Mesenteric fat pad (tissue), 1 donor: ENCODE measurements around the gene DCAF6. TPM values are rescaled to one million over a fixed set of nuclear protein-coding genes. Genes with fewer than 3 reads are reported as not detected.
A peak's percentile ranks its signal among the peaks of the same experiment; 100 is the strongest.
"Not testable (repeated sequence)": the region's sequence is repeated elsewhere in the genome, so short reads cannot be mapped to it uniquely, and the experiment has no call there.

Experiments used
- DNase-seq: peaks from one replicate; pipeline ENCODE4 v3.0.0-alpha.2; 2020; ENCODE audit warnings: low spot score
- long read RNA-seq: library from polyadenylated mRNA; unstranded; transcript quantifications from one replicate; pipeline ENCODE4 v2.0.0, GENCODE V29; 2020
- total RNA-seq: library from RNA; stranded (reverse); fragmentation: NEBNext Ultra II Directional; extraction: Animal tissue kit (Norgen Biotek cat#: 25700); gene quantifications from one replicate; pipeline ENCODE4 v1.2.1, GENCODE V29; 2021
- donor health status: DM: yes; HTN: yes; CAD: no.

DCAF6 gene
- 54.6 TPM for total RNA-seq
- long read RNA-seq, transcript DCAF6-201 (19 exons, 3,186 nt), result major isoform, 9 of 66 reads
- long read RNA-seq, partial matches to known transcripts, result 39 of 66 reads
- long read RNA-seq, other reads (novel, unspliced or antisense), result 15 of 66 reads

DNA sequence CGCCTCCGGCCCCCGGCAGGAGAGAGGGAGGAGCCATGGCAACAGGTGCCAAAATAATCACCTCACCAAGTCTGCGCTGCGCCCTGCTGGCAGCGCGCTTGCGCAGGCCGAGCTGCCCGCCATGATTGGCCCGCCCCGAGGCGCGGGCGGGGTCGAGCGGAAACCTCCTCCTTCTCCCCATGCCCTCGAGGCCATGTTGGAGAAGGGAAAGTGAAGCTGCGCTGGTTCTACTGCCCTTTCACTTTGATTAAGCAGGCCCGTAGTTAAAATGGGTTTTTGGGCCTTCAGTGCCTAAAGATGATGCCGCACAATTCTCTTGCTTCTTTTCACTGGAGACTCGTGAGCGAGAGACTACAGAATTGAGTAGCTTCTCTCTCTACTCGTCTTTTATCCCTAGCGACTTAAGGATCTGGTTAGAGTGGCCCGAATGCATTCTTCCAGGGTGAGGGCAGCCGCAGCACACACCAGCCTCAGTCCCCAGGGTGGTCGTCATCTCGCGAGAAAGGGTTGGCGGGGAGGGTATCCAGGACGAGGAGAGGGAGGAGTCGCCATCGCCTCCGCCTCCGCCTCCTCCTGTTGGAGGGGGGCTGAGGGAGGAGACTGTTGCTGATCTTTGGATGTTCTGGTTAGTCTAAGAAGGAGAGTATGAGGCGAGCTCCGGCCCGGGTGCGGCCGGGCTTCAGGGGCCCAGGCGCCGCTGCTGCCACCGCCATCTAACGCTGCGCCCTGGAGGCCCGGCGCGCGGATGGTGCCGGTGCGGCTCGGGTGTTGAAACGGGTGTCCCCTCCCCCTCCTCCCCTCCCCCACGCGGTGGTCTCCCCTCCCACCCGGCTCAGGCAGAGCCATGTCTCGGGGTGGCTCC lies at the start of gene DCAF6:
Gene DCAF6 (plus strand): TSS at position 616 of the 862 bp plus-strand sequence. CDS start 229 bp downstream, at position 845.
- peak; percentile 98 for DNase-seq

DNA sequence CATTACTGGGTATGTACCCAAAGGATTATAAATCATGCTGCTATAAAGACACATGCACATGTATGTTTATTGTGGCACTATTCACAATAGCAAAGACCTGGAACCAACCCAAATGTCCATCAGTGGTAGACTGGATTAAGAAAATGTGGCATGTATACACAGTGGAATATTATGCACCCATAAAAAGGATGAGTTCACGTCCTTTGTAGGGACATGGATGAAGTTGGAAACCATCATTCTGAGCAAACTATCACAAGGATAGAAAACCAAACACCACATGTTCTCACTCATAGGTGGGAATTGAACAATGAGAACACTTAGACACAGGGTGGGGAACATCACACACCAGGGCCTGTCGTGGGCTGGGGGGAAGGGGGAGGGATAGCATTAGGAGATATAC lies 49.3 kb upstream of the DCAF6 start:
- not testable (repeated sequence) for DNase-seq

- DNase-seq, result no peak
Measured at GRCh38 chr1:167890400-167890799, 46.1 kb upstream of the DCAF6 start.

DNA sequence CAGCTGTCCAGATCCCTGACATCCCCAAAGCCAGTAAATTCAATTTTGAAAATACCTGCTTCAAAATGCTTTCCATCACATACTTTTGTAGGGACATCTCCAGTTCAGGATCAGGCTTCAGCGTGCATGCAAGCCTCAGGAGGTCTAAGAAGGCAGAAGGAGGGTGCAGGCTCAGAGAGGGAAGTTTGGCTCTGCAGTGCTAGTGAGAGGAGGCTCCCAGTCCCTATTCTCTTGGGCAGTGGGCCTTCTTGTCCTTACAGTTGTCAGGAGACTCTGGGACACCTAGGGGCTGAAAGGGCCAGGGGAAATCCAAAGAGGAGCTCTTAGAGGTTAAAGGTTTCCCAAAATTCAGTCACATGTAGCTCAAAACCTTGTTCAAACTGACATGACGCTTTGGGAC lies 42.7 kb upstream of the DCAF6 start:
- no peak for DNase-seq

DNA sequence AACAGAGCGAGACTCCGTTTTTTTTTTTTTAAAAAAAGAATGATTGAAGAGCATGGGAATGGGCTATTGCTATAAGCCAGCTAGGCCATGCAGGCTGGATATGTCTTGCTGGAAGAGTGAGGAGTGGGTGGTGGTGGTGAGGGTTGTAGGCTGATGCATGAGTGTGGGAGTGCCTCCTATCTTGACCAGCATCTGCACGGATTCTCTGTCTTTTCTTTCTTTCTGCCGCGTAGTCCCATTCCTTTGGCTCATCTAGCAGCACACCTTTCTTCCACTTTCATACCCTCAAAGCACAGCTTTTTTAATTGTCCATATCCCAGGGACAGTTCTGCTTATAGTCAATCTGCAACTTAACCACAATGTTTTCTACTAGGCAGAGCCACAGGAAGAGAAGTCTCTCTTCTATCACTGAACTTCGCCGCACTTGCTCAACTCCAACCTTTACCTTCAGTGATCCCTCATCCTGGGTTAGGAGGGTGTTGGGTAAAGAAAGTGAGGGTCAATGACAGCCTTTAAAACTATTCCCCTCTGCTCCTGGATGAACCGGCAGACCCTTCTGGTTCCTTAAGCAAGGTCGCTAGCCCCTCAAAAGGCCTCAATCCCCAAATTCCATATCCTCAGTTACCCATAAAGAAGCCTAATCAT lies 37.8 kb upstream of the DCAF6 start:
- DNase-seq, result no peak

DNA sequence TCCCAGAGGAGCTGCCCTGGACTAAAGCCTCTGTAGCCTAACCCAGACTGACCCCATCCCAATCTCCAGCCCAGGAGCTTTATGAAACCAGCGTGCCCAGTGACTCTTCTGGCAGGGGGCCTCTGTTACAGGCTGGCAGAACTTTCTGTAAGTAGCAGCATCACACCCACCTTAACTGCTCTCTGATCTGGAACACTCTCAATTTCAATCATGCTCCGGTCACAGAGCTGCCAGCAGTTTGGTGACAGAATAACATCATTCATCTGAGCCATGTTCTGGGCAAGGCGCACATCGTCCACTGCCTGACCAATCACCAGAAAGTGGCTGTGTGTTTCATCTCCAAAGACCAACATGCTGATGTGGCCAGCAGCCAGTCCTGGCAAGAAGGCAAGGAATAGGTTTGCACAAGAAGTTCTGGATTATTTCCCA lies 37.2 kb upstream of the DCAF6 start:
- no peak for DNase-seq

DNA sequence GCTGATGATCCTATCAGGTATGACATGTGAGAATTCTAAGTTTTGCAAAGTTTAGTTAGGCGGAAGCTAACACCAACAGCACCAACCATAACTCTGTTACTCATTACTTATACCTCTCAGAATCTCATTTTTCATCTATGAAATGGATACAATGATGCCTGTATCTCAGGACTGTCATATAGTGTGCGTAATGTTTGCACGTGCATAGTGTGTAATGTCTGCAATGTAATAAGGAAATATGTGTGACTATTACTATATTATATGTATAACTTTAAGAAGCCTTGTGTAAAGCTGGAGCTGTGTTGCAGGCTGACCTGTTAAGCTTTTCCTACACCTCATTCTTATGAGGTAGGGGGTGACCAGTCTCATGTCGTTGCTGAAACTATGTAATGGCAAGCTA lies 35.6 kb upstream of the DCAF6 start:
- DNase-seq, result no peak

DNA sequence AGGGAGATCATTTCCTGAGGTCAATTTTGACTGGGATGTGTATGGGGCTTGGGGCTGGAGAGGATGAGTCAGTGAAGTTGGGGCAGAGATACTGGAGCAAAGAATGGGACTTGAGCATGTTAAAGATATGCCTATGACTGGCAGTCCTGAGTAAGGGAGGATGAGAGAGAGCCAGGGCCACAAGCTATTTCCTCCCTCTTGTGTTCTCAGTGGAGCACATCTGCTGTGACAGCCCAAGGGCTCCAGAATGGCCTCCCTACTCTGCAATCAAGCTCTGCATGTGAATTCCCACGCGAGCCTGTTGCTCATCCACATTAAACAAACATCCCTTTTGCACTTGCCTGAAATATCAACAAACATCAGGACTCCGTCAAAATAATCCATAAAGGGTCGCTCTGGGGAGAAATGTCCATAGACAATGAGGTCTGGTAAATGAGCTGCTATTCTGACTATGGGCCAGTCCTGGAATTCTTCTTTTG lies 31.8 kb upstream of the DCAF6 start:
- DNase-seq, result no peak

DNA sequence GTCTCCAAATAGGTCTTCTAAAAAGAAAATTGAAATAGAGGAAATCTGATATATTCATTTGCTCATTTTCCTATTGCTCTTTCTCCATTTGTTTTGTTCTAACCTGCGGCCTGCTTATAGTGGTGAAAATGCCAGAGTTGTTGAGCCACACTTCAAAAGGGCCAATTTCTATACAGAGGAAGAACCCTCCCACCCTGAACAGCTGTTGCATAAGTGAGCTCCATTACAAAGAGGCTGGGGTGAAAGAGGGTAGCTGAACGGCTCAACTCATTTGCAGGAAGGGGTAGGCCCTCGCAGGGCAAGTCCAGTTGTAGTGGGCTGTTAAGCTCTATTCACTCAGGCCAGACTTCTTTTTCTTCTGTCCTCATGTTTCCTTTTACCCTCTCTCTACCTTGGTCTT lies 31.3 kb upstream of the DCAF6 start:
- no peak for DNase-seq

DNA sequence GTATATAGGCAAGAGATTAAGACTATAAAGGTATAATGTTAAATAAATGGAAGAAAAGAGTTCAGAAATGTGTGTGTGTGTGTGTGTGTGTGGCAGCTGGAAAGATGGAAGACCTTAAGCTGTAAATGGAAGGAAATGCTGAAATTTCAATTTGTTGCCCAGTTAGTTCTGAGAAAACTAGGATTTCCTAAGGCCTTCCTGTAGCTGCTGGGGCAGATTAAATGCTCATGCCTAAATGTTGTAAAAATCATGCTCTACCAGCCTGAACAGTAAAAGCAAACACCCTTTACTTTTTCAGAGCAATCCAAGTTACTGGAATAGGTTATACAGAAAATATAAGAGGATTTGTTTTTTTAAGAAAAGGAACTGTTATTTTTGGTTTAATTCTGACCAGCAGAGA lies 30.8 kb upstream of the DCAF6 start:
- no peak for DNase-seq

DNA sequence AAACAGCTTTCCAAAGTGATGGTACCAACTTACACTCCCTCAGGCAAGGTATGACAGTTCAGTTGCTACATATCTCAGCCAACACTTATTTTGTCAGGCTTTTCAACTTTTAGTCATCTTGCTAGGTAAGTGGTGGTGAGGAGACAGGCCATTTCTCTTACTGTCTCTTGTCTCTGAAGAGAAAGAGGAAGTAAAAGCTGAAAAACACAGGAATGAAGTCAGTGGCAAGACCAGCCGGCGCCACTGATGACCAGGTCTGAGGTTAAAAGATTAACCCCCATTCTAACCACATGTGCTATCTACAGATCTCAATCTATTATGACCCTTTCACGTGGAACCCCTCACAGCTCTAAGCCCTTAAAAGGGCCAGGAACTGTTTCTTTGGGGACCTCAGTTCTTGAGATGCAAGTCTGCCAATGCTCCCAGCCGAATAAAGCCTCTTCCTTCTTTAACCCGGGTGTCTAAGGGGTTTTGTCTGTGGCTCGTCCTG lies 26.7 kb upstream of the DCAF6 start:
- no peak for DNase-seq

DNA sequence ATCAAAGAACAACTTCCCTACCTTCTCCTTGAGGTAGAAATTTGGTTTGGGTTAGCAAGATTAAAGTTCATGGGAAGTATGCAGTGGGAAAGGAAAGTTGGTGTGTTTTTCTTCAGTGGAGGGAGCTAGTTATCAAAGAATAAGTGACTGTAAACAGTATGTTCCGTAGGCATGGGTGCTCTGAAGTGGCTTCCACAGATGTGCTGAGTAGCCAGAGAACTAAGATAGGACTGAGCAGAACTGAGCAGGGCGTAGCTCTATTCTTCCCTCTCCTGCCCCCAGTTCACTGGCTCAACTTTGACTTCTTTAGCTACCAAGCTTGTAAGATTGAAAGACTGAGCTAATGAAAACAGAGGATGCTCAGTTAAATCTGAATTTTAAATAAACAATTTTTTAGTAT lies 26.0 kb upstream of the DCAF6 start:
- no peak for DNase-seq

DNA sequence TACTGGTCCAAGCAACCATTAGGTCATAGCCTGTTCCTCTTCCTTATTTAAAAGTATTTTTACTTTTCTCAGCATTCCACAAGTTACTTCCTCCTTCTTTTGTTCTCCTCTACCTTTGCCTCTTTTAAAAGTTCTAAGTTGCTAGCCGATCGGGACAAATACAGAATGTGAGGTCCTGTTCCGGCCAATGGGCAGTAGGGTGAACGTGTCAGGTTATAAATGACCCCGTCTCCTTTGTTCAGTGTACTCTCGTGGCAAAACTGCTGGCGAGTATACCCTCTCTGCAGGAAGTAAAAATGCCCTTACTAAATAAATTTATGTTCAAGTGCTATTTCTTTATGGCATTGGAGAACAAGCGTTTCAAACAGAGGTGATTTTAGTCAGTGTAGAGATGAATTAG lies 25.1 kb upstream of the DCAF6 start:
- no peak for DNase-seq

GRCh38 chr1:167912294-167912693 lies 24.2 kb upstream of the DCAF6 start:
- no peak for DNase-seq

DNA sequence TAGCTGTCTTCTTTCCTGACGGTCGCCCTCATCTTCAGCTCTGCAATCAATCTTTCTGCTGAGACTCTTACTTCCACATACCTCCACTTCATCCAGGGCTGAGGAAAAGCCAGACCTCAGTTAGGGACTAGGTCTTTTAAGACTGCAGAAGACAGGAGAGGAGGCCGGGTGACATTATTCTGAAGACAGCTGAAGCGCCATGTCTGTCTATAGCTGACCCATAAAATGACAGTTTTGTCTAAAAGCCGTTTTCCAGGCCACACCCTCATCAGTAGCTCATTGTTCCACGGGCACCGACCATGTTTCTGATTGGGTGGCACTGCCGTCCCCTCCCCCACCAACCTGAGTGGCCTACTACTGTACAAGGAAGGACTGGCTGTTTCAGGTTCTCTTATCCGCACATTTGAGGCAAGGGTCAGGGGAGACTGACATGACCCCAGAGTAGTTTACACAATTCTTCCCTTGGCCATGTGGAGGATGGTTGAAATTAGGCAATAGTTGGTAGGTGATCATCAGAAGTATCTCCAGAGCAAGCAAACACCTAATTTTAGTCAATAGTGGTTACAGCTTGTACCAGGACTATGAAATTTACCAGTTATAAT lies 22.5 kb upstream of the DCAF6 start, which contains the start of gene ADCY10:
Gene ADCY10 (minus strand): TSS at position 240 of the 602 bp plus-strand sequence. CDS start 8,994 bp downstream, outside the sequence.
- DNase-seq, result no peak

GRCh38 chr1:167915569-167915968 lies 20.9 kb upstream of the DCAF6 start:
- no peak for DNase-seq

GRCh38 chr1:167916766-167917511 lies 19.5 kb upstream of the DCAF6 start:
- no peak for DNase-seq

DNA sequence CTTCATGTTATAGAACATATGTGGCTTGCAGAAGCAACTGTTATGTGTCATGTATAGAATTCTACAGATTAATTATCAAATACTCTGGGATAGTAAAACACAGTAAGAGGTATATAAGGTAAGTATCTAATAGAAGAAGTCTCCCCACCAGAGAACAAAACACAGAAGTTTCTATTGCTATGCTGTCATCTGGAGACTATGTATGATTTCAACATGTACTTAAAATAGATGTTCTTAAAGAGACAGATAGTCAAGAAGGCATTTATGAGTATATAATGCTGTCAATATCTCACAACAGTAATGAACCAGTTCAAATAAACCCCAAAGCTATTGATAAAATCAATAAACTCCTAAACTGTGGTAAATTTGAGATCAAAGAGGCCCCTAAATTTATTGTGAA lies 14.5 kb upstream of the DCAF6 start:
- no peak for DNase-seq

- DNase-seq, result no peak
Measured at GRCh38 chr1:167922611-167923074, 13.8 kb upstream of the DCAF6 start.

- DNase-seq, result no peak
Measured at GRCh38 chr1:167923324-167924056, 13.0 kb upstream of the DCAF6 start.
